Measurements from ENCODE around the gene COL4A5.
"Not testable (repeated sequence)": the region's sequence is repeated elsewhere in the genome, so short reads cannot be mapped to it uniquely, and the experiment has no call there.

COL4A5 gene

GRCh38 chrX:108439426-108439942, at the start of gene COL4A5:
COL4A5 (plus strand) TSS chrX:108439838; CDS start chrX:108440126, 288 bp downstream.
- TF ChIP-seq, protein P1, sequence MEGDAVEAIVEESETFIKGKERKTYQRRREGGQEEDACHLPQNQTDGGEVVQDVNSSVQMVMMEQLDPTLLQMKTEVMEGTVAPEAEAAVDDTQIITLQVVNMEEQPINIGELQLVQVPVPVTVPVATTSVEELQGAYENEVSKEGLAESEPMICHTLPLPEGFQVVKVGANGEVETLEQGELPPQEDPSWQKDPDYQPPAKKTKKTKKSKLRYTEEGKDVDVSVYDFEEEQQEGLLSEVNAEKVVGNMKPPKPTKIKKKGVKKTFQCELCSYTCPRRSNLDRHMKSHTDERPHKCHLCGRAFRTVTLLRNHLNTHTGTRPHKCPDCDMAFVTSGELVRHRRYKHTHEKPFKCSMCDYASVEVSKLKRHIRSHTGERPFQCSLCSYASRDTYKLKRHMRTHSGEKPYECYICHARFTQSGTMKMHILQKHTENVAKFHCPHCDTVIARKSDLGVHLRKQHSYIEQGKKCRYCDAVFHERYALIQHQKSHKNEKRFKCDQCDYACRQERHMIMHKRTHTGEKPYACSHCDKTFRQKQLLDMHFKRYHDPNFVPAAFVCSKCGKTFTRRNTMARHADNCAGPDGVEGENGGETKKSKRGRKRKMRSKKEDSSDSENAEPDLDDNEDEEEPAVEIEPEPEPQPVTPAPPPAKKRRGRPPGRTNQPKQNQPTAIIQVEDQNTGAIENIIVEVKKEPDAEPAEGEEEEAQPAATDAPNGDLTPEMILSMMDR (IDR thresholded peaks at IDR 0.05; ENCODE audit: control insufficient read depth, insufficient read depth, low read depth, low read length, missing control alignments) = no peak
- DNase-seq (ENCODE audit: low read depth) = no peak
- H3K4me3 ChIP-seq (ENCODE audit: control insufficient read depth, low read depth, low read length) = peak within 1 kb of the TSS; percentile 22

GRCh38 chrX:108390976-108391717, 48.5 kb upstream of the COL4A5 start:
- not testable (repeated sequence) for DNase-seq (ENCODE audit: low read depth); H3K4me3 ChIP-seq (ENCODE audit: control insufficient read depth, low read depth, low read length)

DNA sequence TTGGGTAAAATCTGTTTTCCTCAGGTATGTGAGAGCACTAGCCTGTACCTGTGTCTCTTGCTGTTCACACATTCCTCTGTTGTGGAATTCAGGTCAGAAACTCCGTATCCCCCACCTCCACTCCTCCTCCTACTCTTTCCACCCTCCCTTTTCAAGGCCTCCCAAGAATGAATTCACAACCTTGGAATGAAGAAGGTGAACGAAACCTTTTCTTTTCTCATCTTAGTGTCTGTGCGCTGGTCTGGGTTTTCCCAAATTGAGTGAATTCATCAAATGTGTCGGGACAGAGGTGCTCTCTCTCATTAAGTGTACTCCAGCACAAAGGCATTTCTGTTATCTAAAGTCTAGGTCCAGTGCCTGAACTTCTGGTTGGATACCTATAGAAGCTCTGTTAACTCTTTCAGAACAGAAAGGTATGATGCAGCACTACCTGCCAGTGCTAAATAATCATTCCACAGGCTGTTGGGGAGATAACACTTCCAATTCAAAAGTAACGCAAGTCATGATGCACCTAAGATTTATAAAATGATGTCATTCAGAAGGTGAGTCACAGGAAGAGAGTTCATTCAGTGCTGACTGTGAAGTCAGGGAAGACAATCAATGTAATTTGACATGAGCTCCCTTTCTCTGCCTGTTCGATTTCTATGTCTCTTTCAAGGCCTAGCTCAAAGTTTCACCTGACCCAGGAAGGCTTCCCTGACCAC, 43.3 kb upstream of the COL4A5 start:
- no peak for DNase-seq (ENCODE audit: low read depth)
- no peak overlapping the region for H3K4me3 ChIP-seq (ENCODE audit: control insufficient read depth, low read depth, low read length)
- TF ChIP-seq, protein P1 (IDR thresholded peaks at IDR 0.05; ENCODE audit: control insufficient read depth, insufficient read depth, low read depth, low read length, missing control alignments) = no peak

- DNase-seq (ENCODE audit: low read depth) = no peak
- TF ChIP-seq, protein P1 (IDR thresholded peaks at IDR 0.05; ENCODE audit: control insufficient read depth, insufficient read depth, low read depth, low read length, missing control alignments) = no peak
- H3K4me3 ChIP-seq (ENCODE audit: control insufficient read depth, low read depth, low read length) = no peak overlapping the region
Observed at GRCh38 chrX:108396986-108397385, 42.7 kb upstream of the COL4A5 start.

DNA sequence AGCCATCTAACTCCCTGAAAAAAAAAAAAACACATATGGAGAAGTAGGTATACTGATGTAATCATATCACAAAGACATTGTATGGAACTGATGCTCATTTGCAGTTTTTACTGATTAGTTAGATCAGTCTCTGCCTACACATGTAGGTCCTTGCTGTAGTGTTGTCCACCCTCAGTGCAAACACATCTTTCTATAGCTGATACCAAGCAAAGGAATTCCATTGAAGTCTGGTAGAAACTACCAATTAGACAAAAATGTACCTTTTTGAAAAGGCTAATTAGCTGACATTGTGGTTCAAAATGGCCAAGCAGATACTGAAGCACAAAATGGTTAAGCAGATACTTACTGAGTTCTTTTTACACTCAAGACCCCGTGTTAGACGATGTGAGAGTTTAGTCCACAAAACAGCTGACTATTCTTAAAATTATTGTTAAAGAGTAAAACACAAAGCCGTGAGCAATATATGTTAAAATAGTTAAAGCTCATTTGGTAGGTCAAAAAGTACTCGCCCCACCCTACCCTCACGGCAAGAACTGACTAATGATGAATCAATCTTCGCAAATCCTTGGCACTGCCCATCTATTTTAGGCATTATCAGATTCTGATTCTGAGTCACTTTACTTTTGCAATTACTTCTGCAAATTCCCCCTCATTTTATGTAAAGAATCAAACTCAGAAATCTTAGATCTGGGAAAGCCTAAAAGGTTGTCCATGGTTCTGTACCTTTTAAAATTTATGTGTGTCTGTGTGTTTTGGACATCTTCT, 41.8 kb upstream of the COL4A5 start:
- H3K4me3 ChIP-seq (ENCODE audit: control insufficient read depth, low read depth, low read length) = no peak overlapping the region
- DNase-seq (ENCODE audit: low read depth) = no peak
- TF ChIP-seq, protein P1 (IDR thresholded peaks at IDR 0.05; ENCODE audit: control insufficient read depth, insufficient read depth, low read depth, low read length, missing control alignments) = no peak

DNA sequence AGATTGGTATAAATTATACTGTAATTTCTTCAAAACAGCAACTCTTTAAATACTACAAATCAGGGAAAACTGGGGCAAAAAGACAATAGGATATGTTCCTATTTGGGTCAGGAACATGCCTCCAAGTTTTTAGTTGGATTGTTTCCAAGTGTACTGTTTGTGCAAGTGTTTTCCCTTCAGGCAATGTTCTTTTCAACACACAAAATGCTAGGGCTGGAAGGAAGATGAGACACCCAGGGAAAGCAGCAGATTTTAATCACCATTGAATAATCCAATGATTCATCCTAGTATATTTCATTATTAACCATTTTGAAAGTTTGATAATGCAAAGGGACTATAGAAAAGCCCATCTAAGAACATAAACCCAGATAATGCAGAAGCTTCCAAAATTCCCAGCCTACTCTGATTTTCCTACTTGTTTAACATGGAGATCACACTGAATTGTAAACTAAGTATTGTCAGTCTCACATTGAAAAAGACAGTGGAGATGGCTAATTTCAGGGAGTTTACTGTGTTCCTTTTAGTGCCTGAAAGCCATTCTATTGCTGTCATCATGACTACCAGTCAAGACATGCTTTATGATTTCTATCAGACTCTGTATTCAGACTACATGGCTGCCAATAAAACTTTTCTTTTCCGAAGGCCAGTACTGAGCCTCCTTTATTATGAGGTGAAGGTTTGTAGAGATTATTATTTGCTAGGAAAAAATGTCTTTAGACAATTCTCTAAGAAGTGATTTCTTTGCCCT, 40.0 kb upstream of the COL4A5 start:
- TF ChIP-seq, protein P1 (IDR thresholded peaks at IDR 0.05; ENCODE audit: control insufficient read depth, insufficient read depth, low read depth, low read length, missing control alignments) = no peak
- no peak overlapping the region for H3K4me3 ChIP-seq (ENCODE audit: control insufficient read depth, low read depth, low read length)
- peak; percentile 2 for DNase-seq (ENCODE audit: low read depth)
